Muscle layer of colon (tissue), 2 donors: Measurements from ENCODE around the gene SUCO.

Source experiments
- H3K27ac ChIP-seq: one replicate; pipeline ENCODE4 v1.7.0; 2013; ENCODE audit warnings: low read depth, mild to moderate bottlenecking, low read length, moderate library complexity
- H3K27me3 ChIP-seq, 2 donors: one replicate each; pipeline ENCODE4 v1.7.0; 2013; ENCODE audit warnings: low read length in 2 of 2, mild to moderate bottlenecking in 2 of 2; ENCODE audit not compliant: insufficient read depth in 2 of 2, control insufficient read depth in 1 of 2
- H3K36me3 ChIP-seq: one replicate; pipeline ENCODE4 v1.7.0; 2013; ENCODE audit warnings: mild to moderate bottlenecking, low read length; ENCODE audit not compliant: insufficient read depth
- H3K4me1 ChIP-seq: one replicate; pipeline ENCODE4 v1.7.0; 2013; ENCODE audit warnings: mild to moderate bottlenecking, low read length; ENCODE audit not compliant: insufficient read depth
- H3K4me3 ChIP-seq, 2 donors: one replicate each; pipeline ENCODE4 v1.7.0; 2013; ENCODE audit warnings: low read length in 2 of 2, low read depth in 1 of 2, mild to moderate bottlenecking in 1 of 2, moderate library complexity in 1 of 2
- H3K9ac ChIP-seq: one replicate; pipeline ENCODE4 v1.7.0; 2013; ENCODE audit warnings: low read length
- H3K9me3 ChIP-seq: one replicate; pipeline ENCODE4 v1.7.0; 2013; ENCODE audit warnings: mild to moderate bottlenecking, low read length
- donor health status: abdominal sarcoma.
- donor health status: Adenocarcinoma of cecum.

SUCO gene

GRCh38 chr1:172540635-172541034 lies 7.7 kb downstream of the SUCO start:
- Histone ChIP-seq H3K4me1 (peaks cover 40% of the 10 kb centered on the region), H3K9ac (no peak overlapping the region), H3K27me3 (no peaks in the 10 kb centered on the region), H3K4me3 (no peak overlapping the region), H3K27ac (no peak overlapping the region), H3K36me3 (no peaks in the 10 kb centered on the region), H3K9me3 (no peaks in the 10 kb centered on the region)

GRCh38 chr1:172544481-172545104 lies 11.6 kb downstream of the SUCO start:
- no peak overlapping the region for H3K4me3 ChIP-seq
- no peaks in the 10 kb centered on the region for H3K36me3 ChIP-seq
- no peak overlapping the region for H3K9ac ChIP-seq
- H3K4me1 ChIP-seq, result peaks cover 34% of the 10 kb centered on the region
- no peaks in the 10 kb centered on the region for H3K9me3 ChIP-seq
- H3K27ac ChIP-seq, result no peak overlapping the region
- no peaks in the 10 kb centered on the region for H3K27me3 ChIP-seq

- H3K4me1 ChIP-seq, result peaks cover 34% of the 10 kb centered on the region
Observed at GRCh38 chr1:172545396-172546004, 12.6 kb downstream of the SUCO start.

GRCh38 chr1:172547071-172547470 lies 14.1 kb downstream of the SUCO start:
- H3K36me3 ChIP-seq, result no peaks in the 10 kb centered on the region
- peaks cover 32% of the 10 kb centered on the region for H3K4me1 ChIP-seq
- no peak overlapping the region for H3K4me3 ChIP-seq
- no peaks in the 10 kb centered on the region for H3K27me3 ChIP-seq
- H3K27ac ChIP-seq, result no peak overlapping the region
- H3K9ac ChIP-seq, result no peak overlapping the region
- no peaks in the 10 kb centered on the region for H3K9me3 ChIP-seq

More at GRCh38 chr1:172545396-172546004, 12.6 kb downstream of the SUCO start:
- Histone ChIP-seq H3K36me3 (no peaks in the 10 kb centered on the region), H3K9ac (no peak overlapping the region), H3K27ac (no peak overlapping the region), H3K9me3 (no peaks in the 10 kb centered on the region), H3K27me3 (no peaks in the 10 kb centered on the region), H3K4me3 (no peak overlapping the region)

- no peaks in the 10 kb centered on the region for H3K27me3 ChIP-seq
- H3K9ac ChIP-seq, result no peak overlapping the region
- H3K4me1 ChIP-seq, result peaks cover 20% of the 10 kb centered on the region
- H3K4me3 ChIP-seq, result no peak overlapping the region
- no peaks in the 10 kb centered on the region for H3K36me3 ChIP-seq
- H3K9me3 ChIP-seq, result no peaks in the 10 kb centered on the region
- H3K27ac ChIP-seq, result no peak overlapping the region
Observed at GRCh38 chr1:172549621-172550280, 16.8 kb downstream of the SUCO start.

GRCh38 chr1:172551279-172551678 lies 18.3 kb downstream of the SUCO start:
- Histone ChIP-seq H3K9me3 (no peaks in the 10 kb centered on the region), H3K9ac (no peak overlapping the region), H3K36me3 (no peaks in the 10 kb centered on the region), H3K27me3 (no peaks in the 10 kb centered on the region), H3K27ac (no peak overlapping the region), H3K4me1 (peaks cover 11% of the 10 kb centered on the region), H3K4me3 (no peak overlapping the region)

- peaks cover 20% of the 10 kb centered on the region for H3K36me3 ChIP-seq
- H3K9ac ChIP-seq, result no peak overlapping the region
- H3K9me3 ChIP-seq, result no peaks in the 10 kb centered on the region
- no peak overlapping the region for H3K4me3 ChIP-seq
- H3K27me3 ChIP-seq, result no peaks in the 10 kb centered on the region
- no peak overlapping the region for H3K27ac ChIP-seq
- H3K4me1 ChIP-seq, result peaks cover 2% of the 10 kb centered on the region
Observed at GRCh38 chr1:172554915-172555314, 22.0 kb downstream of the SUCO start.

- Histone ChIP-seq H3K4me3 (no peak overlapping the region), H3K27me3 (no peaks in the 10 kb centered on the region), H3K4me1 (no peaks in the 10 kb centered on the region), H3K27ac (no peak overlapping the region), H3K9me3 (no peaks in the 10 kb centered on the region), H3K36me3 (peaks cover 20% of the 10 kb centered on the region), H3K9ac (no peak overlapping the region)
Observed at GRCh38 chr1:172556461-172556860, 23.5 kb downstream of the SUCO start.

GRCh38 chr1:172557270-172557669 lies 24.3 kb downstream of the SUCO start:
- no peaks in the 10 kb centered on the region for H3K9me3 ChIP-seq
- no peaks in the 10 kb centered on the region for H3K27me3 ChIP-seq
- no peak overlapping the region for H3K9ac ChIP-seq
- no peak overlapping the region for H3K4me3 ChIP-seq
- no peak overlapping the region for H3K27ac ChIP-seq
- no peaks in the 10 kb centered on the region for H3K4me1 ChIP-seq
- peaks cover 26% of the 10 kb centered on the region for H3K36me3 ChIP-seq

- H3K9ac ChIP-seq, result no peak overlapping the region
- H3K9me3 ChIP-seq, result no peaks in the 10 kb centered on the region
- no peak overlapping the region for H3K27ac ChIP-seq
- H3K36me3 ChIP-seq, result peaks cover 34% of the 10 kb centered on the region
- H3K27me3 ChIP-seq, result no peaks in the 10 kb centered on the region
- H3K4me1 ChIP-seq, result no peaks in the 10 kb centered on the region
- H3K4me3 ChIP-seq, result no peak overlapping the region
Observed at GRCh38 chr1:172559572-172560210, 26.7 kb downstream of the SUCO start.

GRCh38 chr1:172561252-172561651 lies 28.3 kb downstream of the SUCO start:
- no peak overlapping the region for H3K9ac ChIP-seq
- H3K27ac ChIP-seq, result no peak overlapping the region
- no peaks in the 10 kb centered on the region for H3K9me3 ChIP-seq
- no peaks in the 10 kb centered on the region for H3K4me1 ChIP-seq
- H3K4me3 ChIP-seq, result no peak overlapping the region
- no peaks in the 10 kb centered on the region for H3K27me3 ChIP-seq
- H3K36me3 ChIP-seq, result peaks cover 47% of the 10 kb centered on the region
